ENCODE results near the gene AP4B1. TPM values are rescaled to one million over a fixed set of nuclear protein-coding genes. Genes with fewer than 3 reads are reported as not detected.

The AP4B1 gene
- total and polyA plus RNA-seq, 9 of the 15 experiments (the other 6 are each of a cell fraction or from before 2014, with no cell fraction given), result 15.8 to 36.5 (median 24.6) TPM

- TF ChIP-seq FOXM1 (IDR thresholded peaks at IDR 0.05; ENCODE audit: low read depth) (peak; percentile 45; the same call in 1 of the 2 replicates), FOXM1 (CRISPR knock-in tag; IDR thresholded peaks at IDR 0.05; ENCODE audit: low read depth) (no peak), CC2D1A (IDR thresholded peaks at IDR 0.05) (peak; percentile 47; the same call in 1 of the 2 replicates), ZNF639 (CRISPR knock-in tag; conservative IDR thresholded peaks at IDR 0.05 in 1 of 2, IDR thresholded peaks at IDR 0.05 in 1 of 2) (peak in 1 of 2 experiments; percentile 55; a peak in 1 of 4 replicates), ZFX (CRISPR knock-in tag; IDR thresholded peaks at IDR 0.05) (peak; percentile 56), ARID1B (IDR thresholded peaks at IDR 0.05) (0 out of 2 replicates have a peak, but pooled peaks have one; percentile 11), MGA (IDR thresholded peaks at IDR 0.05) (peak; percentile 72), TFAP4 (CRISPR knock-in tag; IDR thresholded peaks at IDR 0.05; ENCODE audit: borderline replicate concordance) (no peak), BACH1 (tag; IDR thresholded peaks at IDR 0.05) (peak; percentile 76; the same call in 1 of the 2 replicates), SFPQ (IDR thresholded peaks at IDR 0.05; ENCODE audit: low read depth, low read length) (no peak)
Observed at GRCh38 chr1:113871597-113872113, 32.9 kb downstream of the AP4B1 start, which contains the start of gene PTPN22 (continued).

Measured in K562 (cell line).